ENCODE results near the gene LRCOL1.
A peak's percentile ranks its signal among the peaks of the same experiment; 100 is the strongest.

LRCOL1 gene

GRCh38 chr12:132558861-132559623 lies 51.3 kb downstream of the LRCOL1 start:
- no peaks in the 10 kb centered on the region for H3K9me3 ChIP-seq (ENCODE audit: insufficient read depth, low read length)
- no peak overlapping the region for H3K27ac ChIP-seq (ENCODE audit: low read depth, low read length)
- no peaks in the 10 kb centered on the region for H4K20me1 ChIP-seq (ENCODE audit: low read depth, low read length)
- H3K36me3 ChIP-seq (ENCODE audit: low read length): no peaks in the 10 kb centered on the region
- TF ChIP-seq, protein P1, sequence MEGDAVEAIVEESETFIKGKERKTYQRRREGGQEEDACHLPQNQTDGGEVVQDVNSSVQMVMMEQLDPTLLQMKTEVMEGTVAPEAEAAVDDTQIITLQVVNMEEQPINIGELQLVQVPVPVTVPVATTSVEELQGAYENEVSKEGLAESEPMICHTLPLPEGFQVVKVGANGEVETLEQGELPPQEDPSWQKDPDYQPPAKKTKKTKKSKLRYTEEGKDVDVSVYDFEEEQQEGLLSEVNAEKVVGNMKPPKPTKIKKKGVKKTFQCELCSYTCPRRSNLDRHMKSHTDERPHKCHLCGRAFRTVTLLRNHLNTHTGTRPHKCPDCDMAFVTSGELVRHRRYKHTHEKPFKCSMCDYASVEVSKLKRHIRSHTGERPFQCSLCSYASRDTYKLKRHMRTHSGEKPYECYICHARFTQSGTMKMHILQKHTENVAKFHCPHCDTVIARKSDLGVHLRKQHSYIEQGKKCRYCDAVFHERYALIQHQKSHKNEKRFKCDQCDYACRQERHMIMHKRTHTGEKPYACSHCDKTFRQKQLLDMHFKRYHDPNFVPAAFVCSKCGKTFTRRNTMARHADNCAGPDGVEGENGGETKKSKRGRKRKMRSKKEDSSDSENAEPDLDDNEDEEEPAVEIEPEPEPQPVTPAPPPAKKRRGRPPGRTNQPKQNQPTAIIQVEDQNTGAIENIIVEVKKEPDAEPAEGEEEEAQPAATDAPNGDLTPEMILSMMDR (IDR thresholded peaks at IDR 0.05; ENCODE audit: insufficient read depth, low read length, poor library complexity, severe bottlenecking): no peak
- no peak for TF ChIP-seq EZH2phosphoT487 (conservative IDR thresholded peaks at IDR 0.05; ENCODE audit: low read length)
- H3K4me2 ChIP-seq (ENCODE audit: low read depth, low read length, poor library complexity, severe bottlenecking): peak overlapping the region; percentile 56
- H3K9ac ChIP-seq (ENCODE audit: low read length): no peak overlapping the region
- H3F3A ChIP-seq (ENCODE audit: insufficient read depth): no peaks in the 10 kb centered on the region
- H3K9me2 ChIP-seq (replicated peaks; ENCODE audit: insufficient read depth, low read length): no peaks in the 10 kb centered on the region
- no peaks in the 10 kb centered on the region for H3K27me3 ChIP-seq (ENCODE audit: low read length)
- peaks cover 16% of the 10 kb centered on the region for H3K79me2 ChIP-seq (ENCODE audit: insufficient read depth, low read length)
- no peak overlapping the region for H2AFZ ChIP-seq (ENCODE audit: low read depth, low read length, severe bottlenecking)
- peak overlapping the region; percentile 58 for H3K4me3 ChIP-seq (ENCODE audit: insufficient read depth, low read length, poor library complexity, severe bottlenecking)

DNA sequence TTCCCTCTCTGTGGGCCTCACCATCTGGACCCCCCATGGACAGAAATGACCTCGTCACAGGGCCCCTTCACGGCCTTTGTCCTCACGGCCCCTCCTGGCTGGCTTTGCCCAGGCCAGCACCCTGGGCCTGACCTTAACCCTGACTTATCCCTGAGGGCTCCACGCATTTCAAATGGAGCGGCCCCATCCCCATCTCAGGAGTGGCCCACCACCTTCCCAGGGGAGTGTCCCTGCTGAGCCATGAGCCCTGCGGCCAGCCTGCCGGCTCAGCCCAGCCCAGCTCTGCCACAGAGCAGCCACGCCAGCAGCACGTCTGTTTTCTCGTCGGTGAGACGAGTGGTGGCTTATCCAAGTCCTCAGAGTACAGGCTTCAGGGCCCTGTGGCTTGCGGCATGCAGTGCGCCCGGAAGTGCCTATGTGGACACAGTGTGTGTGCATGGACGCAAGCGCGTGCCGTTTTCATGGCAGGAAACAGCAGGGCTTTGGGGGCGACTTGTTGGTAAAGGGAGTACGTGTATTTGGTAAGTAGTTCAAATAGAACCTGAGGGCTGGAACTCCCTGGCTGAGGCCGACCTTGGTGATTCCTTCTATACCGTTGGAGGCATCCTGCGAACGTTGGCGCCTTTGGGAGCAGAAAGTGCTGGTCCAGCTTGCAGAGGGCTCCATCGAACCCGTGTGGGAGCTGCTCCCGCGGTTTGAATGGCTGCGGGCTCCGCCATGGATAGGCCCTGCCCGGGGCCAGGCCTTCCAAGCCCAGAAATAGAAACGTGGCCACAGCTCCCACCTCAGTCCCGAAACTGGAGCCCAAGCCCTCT lies 52.1 kb downstream of the LRCOL1 start:
- H3K4me2 ChIP-seq (ENCODE audit: low read depth, low read length, poor library complexity, severe bottlenecking): no peak overlapping the region

GRCh38 chr12:132557291-132558015 lies 52.9 kb downstream of the LRCOL1 start:
- Histone ChIP-seq H3K4me2 (ENCODE audit: low read depth, low read length, poor library complexity, severe bottlenecking) (no peak overlapping the region), H3K9me3 (ENCODE audit: insufficient read depth, low read length) (no peaks in the 10 kb centered on the region), H3K4me3 (ENCODE audit: insufficient read depth, low read length, poor library complexity, severe bottlenecking) (no peak overlapping the region), H3K36me3 (ENCODE audit: low read length) (no peaks in the 10 kb centered on the region), H3K9me2 (replicated peaks; ENCODE audit: insufficient read depth, low read length) (no peaks in the 10 kb centered on the region), H3K79me2 (ENCODE audit: insufficient read depth, low read length) (peaks cover 13% of the 10 kb centered on the region), H3K27ac (ENCODE audit: low read depth, low read length) (no peak overlapping the region), H4K20me1 (ENCODE audit: low read depth, low read length) (no peaks in the 10 kb centered on the region), H3K27me3 (ENCODE audit: low read length) (no peaks in the 10 kb centered on the region), H2AFZ (ENCODE audit: low read depth, low read length, severe bottlenecking) (no peak overlapping the region), H3F3A (ENCODE audit: insufficient read depth) (no peaks in the 10 kb centered on the region), H3K9ac (ENCODE audit: low read length) (no peak overlapping the region)
- TF ChIP-seq EZH2phosphoT487 (conservative IDR thresholded peaks at IDR 0.05; ENCODE audit: low read length): no peak
- TF ChIP-seq, protein P1 (IDR thresholded peaks at IDR 0.05; ENCODE audit: insufficient read depth, low read length, poor library complexity, severe bottlenecking): no peak

More for the DNA sequence above, 52.1 kb downstream of the LRCOL1 start:
- no peak for TF ChIP-seq EZH2phosphoT487 (conservative IDR thresholded peaks at IDR 0.05; ENCODE audit: low read length)
- TF ChIP-seq, protein P1 (IDR thresholded peaks at IDR 0.05; ENCODE audit: insufficient read depth, low read length, poor library complexity, severe bottlenecking): no peak
- H2AFZ ChIP-seq (ENCODE audit: low read depth, low read length, severe bottlenecking): no peak overlapping the region
- peaks cover 16% of the 10 kb centered on the region for H3K79me2 ChIP-seq (ENCODE audit: insufficient read depth, low read length)
- no peaks in the 10 kb centered on the region for H3K36me3 ChIP-seq (ENCODE audit: low read length)
- no peaks in the 10 kb centered on the region for H3K9me2 ChIP-seq (replicated peaks; ENCODE audit: insufficient read depth, low read length)
- H3F3A ChIP-seq (ENCODE audit: insufficient read depth): no peaks in the 10 kb centered on the region
- no peak overlapping the region for H3K27ac ChIP-seq (ENCODE audit: low read depth, low read length)
- H4K20me1 ChIP-seq (ENCODE audit: low read depth, low read length): no peaks in the 10 kb centered on the region
- no peaks in the 10 kb centered on the region for H3K27me3 ChIP-seq (ENCODE audit: low read length)
- H3K9ac ChIP-seq (ENCODE audit: low read length): no peak overlapping the region
- H3K9me3 ChIP-seq (ENCODE audit: insufficient read depth, low read length): no peaks in the 10 kb centered on the region
- H3K4me3 ChIP-seq (ENCODE audit: insufficient read depth, low read length, poor library complexity, severe bottlenecking): no peak overlapping the region
